ENCODE results near the gene RAB22A. TPM values are rescaled to one million over a fixed set of nuclear protein-coding genes. Genes with fewer than 3 reads are reported as not detected.

Gene RAB22A
- polyA plus RNA-seq, 1 donor (not counting 4 experiments of a cell fraction or from before 2014, with no cell fraction given): 22.9 TPM

- no peak overlapping the region for H3K4me2 ChIP-seq (ENCODE audit: control insufficient read depth, extremely low read depth, insufficient read depth, low read depth, low read length)
- no peaks in the 10 kb centered on the region for H3K27me3 ChIP-seq (ENCODE audit: control insufficient read depth, extremely low read depth, insufficient read depth, low read length)
- DNase-seq (ENCODE audit: low read depth, low spot score): no peak
- peaks cover 2 to 7% of the 10 kb centered on the region in 2 experiments for H3K36me3 ChIP-seq (ENCODE audit: control insufficient read depth in 2 of 2, extremely low read depth in 1 of 2, insufficient read depth in 2 of 2, low read length in 2 of 2)
- no peaks in the 10 kb centered on the region for H3K9me3 ChIP-seq (ENCODE audit: control insufficient read depth, low read depth, low read length)
- FAIRE-seq: peak; percentile 44
- peaks cover 89% of the 10 kb centered on the region for H3K79me2 ChIP-seq (ENCODE audit: control insufficient read depth, insufficient read depth, low read length)
- H3K27ac ChIP-seq (ENCODE audit: control insufficient read depth, insufficient read depth, low read length): no peak overlapping the region
- no peak overlapping the region for H3K9ac ChIP-seq (ENCODE audit: control insufficient read depth, extremely low read depth, insufficient read depth, low read length)
- no peak for TF ChIP-seq EZH2 (IDR thresholded peaks at IDR 0.05; ENCODE audit: low read length)
- no peak for TF ChIP-seq CTCF (optimal IDR thresholded peaks at IDR 0.05 in 1 of 3, IDR thresholded peaks at IDR 0.05 in 1 of 3, conservative IDR thresholded peaks at IDR 0.05 in 1 of 3; ENCODE audit: extremely low read depth in 1 of 3, insufficient read depth in 2 of 3, low read length in 3 of 3)
- no peaks in the 10 kb centered on the region for H3K4me1 ChIP-seq (ENCODE audit: control insufficient read depth, extremely low read depth, insufficient read depth, low read length)
- H4K20me1 ChIP-seq (ENCODE audit: control insufficient read depth, extremely low read depth, insufficient read depth, low read length): peaks cover 2% of the 10 kb centered on the region
- dilution Hi-C loops (cut with MboI; ENCODE audit: extremely low pct_ligation_motif_present, low sequenced_read_pairs): no loop called here
- no peaks in the 10 kb centered on the region for H3K9me1 ChIP-seq (ENCODE audit: control insufficient read depth, extremely low read depth, insufficient read depth, low read length)
- H2AFZ ChIP-seq (ENCODE audit: control insufficient read depth, low read length): no peak overlapping the region
- H3K4me3 ChIP-seq (ENCODE audit: control insufficient read depth in 2 of 3, extremely low read depth in 1 of 3, insufficient read depth in 2 of 3, low read depth in 1 of 3, low read length in 3 of 3): no peak overlapping the region
These were observed 17.7 kb downstream of the RAB22A start for GRCh38 chr20:58327211-58327610.

- Histone ChIP-seq H4K20me1 (ENCODE audit: control insufficient read depth, extremely low read depth, insufficient read depth, low read length) (peaks cover 2% of the 10 kb centered on the region), H3K27me3 (ENCODE audit: control insufficient read depth, extremely low read depth, insufficient read depth, low read length) (no peaks in the 10 kb centered on the region), H3K36me3 (ENCODE audit: control insufficient read depth in 2 of 2, extremely low read depth in 1 of 2, insufficient read depth in 2 of 2, low read length in 2 of 2) (peaks cover 2 to 7% of the 10 kb centered on the region in 2 experiments), H3K79me2 (ENCODE audit: control insufficient read depth, insufficient read depth, low read length) (peaks cover 87% of the 10 kb centered on the region), H3K4me1 (ENCODE audit: control insufficient read depth, extremely low read depth, insufficient read depth, low read length) (no peaks in the 10 kb centered on the region), H3K4me3 (ENCODE audit: control insufficient read depth in 2 of 3, extremely low read depth in 1 of 3, insufficient read depth in 2 of 3, low read depth in 1 of 3, low read length in 3 of 3) (no peak overlapping the region), H3K9ac (ENCODE audit: control insufficient read depth, extremely low read depth, insufficient read depth, low read length) (no peak overlapping the region), H3K27ac (ENCODE audit: control insufficient read depth, insufficient read depth, low read length) (no peak overlapping the region), H3K4me2 (ENCODE audit: control insufficient read depth, extremely low read depth, insufficient read depth, low read depth, low read length) (no peak overlapping the region), H3K9me3 (ENCODE audit: control insufficient read depth, low read depth, low read length) (no peaks in the 10 kb centered on the region), H2AFZ (ENCODE audit: control insufficient read depth, low read length) (no peak overlapping the region), H3K9me1 (ENCODE audit: control insufficient read depth, extremely low read depth, insufficient read depth, low read length) (no peaks in the 10 kb centered on the region)
- DNase-seq (ENCODE audit: low read depth, low spot score) (no peak), FAIRE-seq (no peak)
- TF ChIP-seq CTCF (optimal IDR thresholded peaks at IDR 0.05 in 1 of 3, IDR thresholded peaks at IDR 0.05 in 1 of 3, conservative IDR thresholded peaks at IDR 0.05 in 1 of 3; ENCODE audit: extremely low read depth in 1 of 3, insufficient read depth in 2 of 3, low read length in 3 of 3): no peak
- no peak for TF ChIP-seq EZH2 (IDR thresholded peaks at IDR 0.05; ENCODE audit: low read length)
- dilution Hi-C loops (cut with MboI; ENCODE audit: extremely low pct_ligation_motif_present, low sequenced_read_pairs): no loop called here
These were observed 19.3 kb downstream of the RAB22A start for GRCh38 chr20:58328836-58329235.

All from keratinocyte (primary cell).